AG09319 (cell line): ENCODE measurements around the gene NAA35.
A peak's percentile ranks its signal among the peaks of the same experiment; 100 is the strongest.

Experiments
- DNase-seq: peaks from one replicate; pipeline ENCODE4 v3.0.0-alpha.2; 2010; ENCODE audit warnings: low read depth; ENCODE audit errors: extremely low read depth
- TF ChIP-seq, protein P1 (sequence below): IDR thresholded peaks from 2 replicates; pipeline ENCODE4 v1.5.1; 2011; ENCODE audit warnings: low read depth, mild to moderate bottlenecking, inconsistent platforms, low read length, moderate library complexity

NAA35 gene

DNA sequence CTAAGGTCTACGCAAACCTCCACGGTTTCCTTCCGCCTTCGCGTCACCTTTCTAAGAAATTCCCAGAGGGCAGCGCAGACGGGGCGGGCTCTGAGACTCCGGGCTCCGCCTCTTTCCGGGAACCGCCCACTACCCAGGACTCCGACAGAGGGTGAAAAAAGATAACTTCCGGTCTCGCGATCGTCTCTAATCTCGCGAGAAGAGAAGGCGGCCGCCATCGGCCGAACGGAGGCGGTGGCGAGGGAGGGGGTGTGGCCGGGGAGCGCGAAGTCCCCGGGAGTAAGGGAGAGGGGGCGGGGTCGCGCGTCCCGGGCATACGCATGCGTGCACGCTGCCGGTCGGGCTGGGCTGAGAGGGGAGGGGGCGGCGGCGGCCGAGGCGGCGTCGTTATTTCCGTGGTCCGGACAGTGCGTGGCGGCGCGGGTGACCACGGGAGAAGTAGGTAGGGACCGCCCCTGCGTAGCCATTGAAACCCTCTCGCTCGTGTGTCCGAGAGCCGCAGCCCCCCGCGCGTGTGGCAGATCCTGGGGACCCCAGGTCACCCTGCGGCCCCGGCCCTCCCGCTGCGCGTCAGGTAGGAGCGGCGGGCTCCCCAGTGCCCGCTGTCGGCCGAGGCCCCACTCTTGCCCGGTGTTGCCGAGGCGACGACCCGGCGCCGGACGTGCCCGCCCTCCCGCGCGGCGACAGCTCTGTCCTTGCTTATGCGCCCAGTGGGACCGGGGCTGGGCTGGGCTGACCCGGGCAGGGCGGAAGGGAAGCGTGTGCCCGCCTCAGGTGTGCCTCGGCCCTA, at the start of gene NAA35:
NAA35 (plus strand) TSS at position 315 of the 790 bp plus-strand sequence. CDS start 1,014 bp downstream, outside the sequence.
- DNase-seq: peak; percentile 91
- TF ChIP-seq, protein P1, sequence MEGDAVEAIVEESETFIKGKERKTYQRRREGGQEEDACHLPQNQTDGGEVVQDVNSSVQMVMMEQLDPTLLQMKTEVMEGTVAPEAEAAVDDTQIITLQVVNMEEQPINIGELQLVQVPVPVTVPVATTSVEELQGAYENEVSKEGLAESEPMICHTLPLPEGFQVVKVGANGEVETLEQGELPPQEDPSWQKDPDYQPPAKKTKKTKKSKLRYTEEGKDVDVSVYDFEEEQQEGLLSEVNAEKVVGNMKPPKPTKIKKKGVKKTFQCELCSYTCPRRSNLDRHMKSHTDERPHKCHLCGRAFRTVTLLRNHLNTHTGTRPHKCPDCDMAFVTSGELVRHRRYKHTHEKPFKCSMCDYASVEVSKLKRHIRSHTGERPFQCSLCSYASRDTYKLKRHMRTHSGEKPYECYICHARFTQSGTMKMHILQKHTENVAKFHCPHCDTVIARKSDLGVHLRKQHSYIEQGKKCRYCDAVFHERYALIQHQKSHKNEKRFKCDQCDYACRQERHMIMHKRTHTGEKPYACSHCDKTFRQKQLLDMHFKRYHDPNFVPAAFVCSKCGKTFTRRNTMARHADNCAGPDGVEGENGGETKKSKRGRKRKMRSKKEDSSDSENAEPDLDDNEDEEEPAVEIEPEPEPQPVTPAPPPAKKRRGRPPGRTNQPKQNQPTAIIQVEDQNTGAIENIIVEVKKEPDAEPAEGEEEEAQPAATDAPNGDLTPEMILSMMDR: no peak

DNA sequence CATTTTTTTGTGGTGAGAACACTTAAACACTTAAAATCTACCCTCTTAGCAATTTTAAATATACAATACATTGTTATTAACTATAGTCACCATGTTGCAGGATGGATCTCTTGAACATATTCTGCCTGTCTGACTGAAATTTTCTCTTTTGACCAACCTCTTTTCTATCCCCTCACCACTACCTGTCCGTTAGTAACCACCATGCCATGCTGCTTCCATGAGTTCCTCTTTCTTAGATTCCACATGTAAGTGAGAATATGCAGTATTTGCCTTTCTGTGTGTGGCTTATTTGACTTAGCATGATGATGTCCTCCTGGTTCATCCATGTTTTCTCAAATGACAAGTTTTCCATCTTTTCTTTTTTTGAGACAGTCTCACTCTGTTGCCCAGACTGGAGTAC, 48.5 kb upstream of the NAA35 start:
- TF ChIP-seq, protein P1: no peak
- no peak for DNase-seq

DNA sequence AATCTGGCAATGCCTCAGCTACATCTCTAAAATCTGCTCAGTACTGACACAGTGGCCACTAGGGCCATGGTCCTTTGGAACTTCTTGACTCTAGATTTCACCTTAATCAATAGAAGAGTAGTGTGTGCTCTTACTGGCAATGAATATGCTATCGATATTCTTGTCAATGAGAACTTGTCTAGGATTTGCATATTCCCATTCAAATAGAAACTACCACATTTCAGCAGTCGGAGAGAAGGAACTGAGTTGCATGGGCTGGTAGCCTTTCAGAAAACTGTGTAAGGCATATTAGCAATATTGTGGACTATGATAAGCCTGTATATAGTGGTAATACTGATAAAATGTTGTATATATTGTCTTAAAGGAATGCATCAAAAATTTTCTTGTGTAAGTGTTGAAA, 45.3 kb upstream of the NAA35 start:
- TF ChIP-seq, protein P1: no peak
- DNase-seq: no peak

DNA sequence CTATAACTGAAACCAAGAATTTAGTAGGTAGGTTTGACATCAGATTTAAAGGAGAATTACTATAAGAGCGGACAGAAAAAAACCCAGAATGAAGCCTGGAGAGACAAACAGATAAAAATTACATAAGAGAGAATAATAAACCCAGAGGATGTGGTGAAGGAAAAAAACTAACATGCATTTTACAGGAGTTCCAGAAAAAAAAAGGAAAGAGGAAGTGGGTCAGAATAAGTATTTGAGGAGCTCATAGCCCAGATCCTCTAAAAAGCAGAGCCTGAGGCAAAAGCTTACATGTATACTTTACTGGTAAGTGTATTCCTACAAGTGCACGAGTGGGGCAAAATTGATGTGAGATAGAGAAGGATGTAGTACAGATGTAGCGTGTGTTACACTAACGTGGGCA, 43.1 kb upstream of the NAA35 start:
- DNase-seq: no peak
- TF ChIP-seq, protein P1: no peak

DNA sequence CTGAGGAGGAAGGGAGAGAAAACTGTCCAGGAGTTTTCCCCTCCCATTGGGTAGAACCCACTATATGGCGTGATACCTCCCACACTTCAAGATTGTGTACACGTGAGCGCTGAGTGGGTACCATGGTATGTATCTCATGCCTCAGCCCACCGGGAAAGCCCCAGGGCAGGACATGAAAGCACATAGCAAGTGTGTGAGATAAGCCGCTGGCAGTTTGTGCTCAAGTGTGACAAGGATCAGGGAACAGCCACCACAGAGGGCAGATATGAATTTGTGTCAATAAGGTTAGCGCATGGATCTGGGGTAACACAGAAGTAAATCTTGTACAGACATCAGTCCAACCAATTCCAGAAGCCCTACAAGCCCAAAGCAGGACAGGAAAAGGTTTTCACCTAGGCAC, 42.6 kb upstream of the NAA35 start:
- TF ChIP-seq, protein P1: no peak
- DNase-seq: no peak

DNA sequence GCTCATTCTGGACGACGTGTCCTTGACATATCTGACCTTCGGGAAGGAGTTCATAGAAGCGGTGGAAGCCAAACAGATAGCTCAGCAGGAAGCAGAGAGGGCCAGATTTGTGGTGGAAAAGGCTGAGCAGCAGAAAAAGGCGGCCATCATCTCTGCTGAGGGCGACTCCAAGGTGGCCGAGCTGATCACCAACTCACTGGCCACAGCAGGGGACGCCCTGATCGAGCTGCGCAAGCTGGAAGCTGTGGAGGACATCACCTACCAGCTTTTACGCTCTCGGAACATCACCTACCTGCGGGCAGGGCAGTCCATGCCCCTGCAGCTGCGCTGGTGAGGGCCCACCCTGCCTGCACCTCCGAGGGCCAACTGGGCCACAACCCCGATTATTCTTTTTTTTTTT, 41.6 kb upstream of the NAA35 start:
- TF ChIP-seq, protein P1: no peak

DNA sequence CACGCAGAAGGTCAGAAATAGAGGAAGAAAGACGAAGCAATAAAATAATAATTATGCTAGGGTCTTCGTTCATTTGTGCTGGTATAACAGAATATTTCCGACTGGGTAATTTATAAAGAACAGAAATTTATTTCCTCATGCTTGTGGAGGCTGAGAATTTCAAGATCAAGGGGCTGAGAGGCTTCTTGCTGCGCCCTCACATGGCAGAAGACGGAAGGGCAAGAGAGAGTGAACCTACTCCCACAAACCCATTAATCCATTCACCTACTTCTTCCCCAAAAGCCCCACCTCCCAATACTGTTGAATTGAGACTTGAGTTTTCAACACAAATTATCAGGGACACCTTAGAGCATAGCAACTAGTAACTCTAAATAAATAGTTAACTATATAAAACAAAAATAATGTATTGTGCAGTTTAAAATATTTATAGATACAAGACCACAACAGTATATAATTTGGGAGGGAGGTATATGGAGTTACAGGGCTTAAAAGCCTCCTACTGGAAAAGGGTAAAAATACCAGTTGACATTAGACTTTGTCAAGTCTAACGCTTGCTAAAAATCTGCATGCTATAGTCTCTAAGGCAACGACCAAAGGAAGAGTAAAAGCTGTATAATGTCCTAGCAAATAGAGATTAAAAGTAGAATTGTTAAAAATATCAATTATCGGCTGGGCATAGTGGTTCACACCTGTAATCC, 40.3 kb upstream of the NAA35 start:
- TF ChIP-seq, protein P1: peak; percentile 76
- peak; percentile 0 for DNase-seq

More for the DNA sequence above, 41.6 kb upstream of the NAA35 start:
- no peak for DNase-seq
